ENCODE measurements around the gene PHF24. TPM values are rescaled to one million over a fixed set of nuclear protein-coding genes. Genes with fewer than 3 reads are reported as not detected.
A peak's percentile ranks its signal among the peaks of the same experiment; 100 is the strongest.
"Not testable (repeated sequence)": the region's sequence is repeated elsewhere in the genome, so short reads cannot be mapped to it uniquely, and the experiment has no call there.

PHF24 gene
- 1 to 10 TPM in 3 of 4 donors, under 1 TPM in 1; 0.67 to 2.1 (median 1.4) TPM for total RNA-seq

- WGBS, 2 donors: 3 to 13% methylated on average over 6 to 23 of the region's 116 CpGs
- peak within 1 kb of the TSS in 1 of 3 donors; percentile 21 for H3K4me3 ChIP-seq (replicated peaks in 1 of 3)
- H3K27me3 ChIP-seq: peaks cover 3% of the 10 kb centered on the region
- peak; percentile 5 to 9 for DNase-seq
- peaks cover 0 to 9% of the 10 kb centered on the region in 2 donors for H3K4me1 ChIP-seq
- intact Hi-C loops (cut with DNase I): no loop called here
- no peak within 1 kb of the TSS for H3K27ac ChIP-seq
- TF ChIP-seq CTCF (IDR thresholded peaks at IDR 0.05): peak in 2 of 6 experiments; percentile 6 to 18
- TF ChIP-seq POLR2A (IDR thresholded peaks at IDR 0.05): no peak
- no peaks in the 10 kb centered on the region for H3K36me3 ChIP-seq
- H3K9me3 ChIP-seq: no peaks in the 10 kb centered on the region
Observed at GRCh38 chr9:34957492-34958410, at the start of gene PHF24. TSS of gene PHF24 (plus strand) at chr9:34958285. CDS start at chr9:34971299, 13,014 bp downstream.

- H3K4me3 ChIP-seq (replicated peaks in 1 of 3): no peak overlapping the region
- no peaks in the 10 kb centered on the region for H3K36me3 ChIP-seq
- WGBS, 2 donors: 94% methylated on average over 4 of the region's 4 CpGs; no CpG with 5 or more reads in 1 of the 2 donors
- no peak for TF ChIP-seq CTCF (IDR thresholded peaks at IDR 0.05)
- TF ChIP-seq POLR2A (IDR thresholded peaks at IDR 0.05): no peak
- H3K27me3 ChIP-seq: no peaks in the 10 kb centered on the region
- no peaks in the 10 kb centered on the region for H3K4me1 ChIP-seq
- intact Hi-C loops (cut with DNase I): no loop called here
- DNase-seq: no peak
- no peaks in the 10 kb centered on the region for H3K9me3 ChIP-seq
- H3K27ac ChIP-seq: no peak overlapping the region
Observed at GRCh38 chr9:34927061-34927460, 31.0 kb upstream of the PHF24 start.

- no peak overlapping the region for H3K27ac ChIP-seq
- no peak for DNase-seq
- intact Hi-C loops (cut with DNase I): no loop called here
- H3K36me3 ChIP-seq: no peaks in the 10 kb centered on the region
- WGBS, 2 donors: 89 to 100% methylated on average over 1 of the region's 1 CpG
- no peak overlapping the region for H3K4me3 ChIP-seq (replicated peaks in 1 of 3)
- TF ChIP-seq POLR2A (IDR thresholded peaks at IDR 0.05) (no peak), CTCF (IDR thresholded peaks at IDR 0.05) (no peak)
- no peaks in the 10 kb centered on the region for H3K27me3 ChIP-seq
- no peaks in the 10 kb centered on the region for H3K9me3 ChIP-seq
- no peaks in the 10 kb centered on the region for H3K4me1 ChIP-seq
Observed at GRCh38 chr9:34928921-34929320, 29.2 kb upstream of the PHF24 start.

GRCh38 chr9:34929506-34930102 lies 28.5 kb upstream of the PHF24 start:
- 30 to 31% methylated on average over 7 of the region's 7 CpGs for WGBS, 2 donors
- no peaks in the 10 kb centered on the region for H3K36me3 ChIP-seq
- H3K4me3 ChIP-seq (replicated peaks in 1 of 3): no peak overlapping the region
- TF ChIP-seq POLR2A (IDR thresholded peaks at IDR 0.05): no peak
- peak in 3 of 6 experiments; percentile 17 to 62 (median 28) for TF ChIP-seq CTCF (IDR thresholded peaks at IDR 0.05)
- intact Hi-C loops (cut with DNase I): no loop called here
- H3K27me3 ChIP-seq: no peaks in the 10 kb centered on the region
- H3K4me1 ChIP-seq: no peaks in the 10 kb centered on the region
- H3K27ac ChIP-seq: no peak overlapping the region
- no peaks in the 10 kb centered on the region for H3K9me3 ChIP-seq
- DNase-seq: peak; percentile 16 to 30

GRCh38 chr9:34939989-34940388 lies 18.1 kb upstream of the PHF24 start:
- DNase-seq; intact Hi-C loops (cut with DNase I): not testable (repeated sequence)

More at GRCh38 chr9:34939989-34940388, 18.1 kb upstream of the PHF24 start:
- not testable (repeated sequence) for H3K27me3 ChIP-seq; H3K9me3 ChIP-seq; H3K4me3 ChIP-seq (replicated peaks in 1 of 3); H3K4me1 ChIP-seq; H3K36me3 ChIP-seq; H3K27ac ChIP-seq
